K562 (cell line): ENCODE data around the gene COL24A1. TPM values are rescaled to one million over a fixed set of nuclear protein-coding genes. Genes with fewer than 3 reads are reported as not detected.

Experiments used
- ATAC-seq: fragments of 200-7000 bp; cut with Tn5 transposase; 3 replicates; pipeline ENCODE4 v1.9.1; 2020; ENCODE audit warnings: moderate library complexity
- BruUV-seq: library from RNA; stranded (reverse); fragments of 400-500 nt; replicated peaks from 2 replicates; lab custom pipeline; 2021; lab: Mats Ljungman, UMichigan
- CTCF ChIA-PET: fragments of 300-600 bp; formaldehyde crosslinking; extraction: SDS; loops from one replicate; lab custom pipeline; 2021; ENCODE audit warnings: low intra/inter-chr PET ratio; lab: Yijun Ruan, JAX
- POLR2A ChIA-PET: fragments of 300-600, 350-650 bp; sonication (Branson Sonifier 250); formaldehyde crosslinking; extraction: SDS; loops from one replicate; lab custom pipeline; 2021; ENCODE audit warnings: antibody characterized with exemption, inconsistent platforms; lab: Yijun Ruan, JAX
- DNase-seq, 4 experiments: peaks; one replicate each; pipeline versions ENCODE4 v3.0.0 to v3.0.0-alpha.2; 2011 to 2018; ENCODE audit warnings: low spot score in 3 of 4, mixed read lengths in 3 of 4; ENCODE audit errors: extremely low read depth in 1 of 4
- FAIRE-seq: peaks from 2 replicates; lab custom pipeline; 2011; peaks lifted over from hg19 to GRCh38; lab: Jason Lieb, UNC
- H2AFZ ChIP-seq: 2 replicates; pipeline ENCODE4 v1.6.0; 2011; ENCODE audit warnings: low read depth, low read length, control low read depth, inconsistent platforms
- H3K27ac ChIP-seq: fragments of 200-600 bp; 3 replicates; pipeline ENCODE4 v1.8.0; 2011; ENCODE audit warnings: low read depth, mild to moderate bottlenecking, control low read depth, inconsistent platforms, low read length, moderate library complexity, mixed read lengths; ENCODE audit errors: extremely low read depth
- H3K27me3 ChIP-seq, 2 experiments: fragments of 300-600 bp in 1 of 2; 2 replicates in 1 of 2; 3 replicates in 1 of 2; pipeline versions ENCODE4 v1.6.0 to v1.8.0; 2011; ENCODE audit warnings: inconsistent platforms in 2 of 2, low read length in 2 of 2, mild to moderate bottlenecking in 1 of 2, mixed read lengths in 1 of 2, moderate library complexity in 1 of 2; ENCODE audit not compliant: control insufficient read depth in 2 of 2, insufficient read depth in 2 of 2
- H3K36me3 ChIP-seq: fragments of 300-600 bp; 3 replicates; pipeline ENCODE4 v1.8.0; 2011; ENCODE audit warnings: mild to moderate bottlenecking, low read length, inconsistent platforms; ENCODE audit not compliant: control insufficient read depth, insufficient read depth
- H3K4me1 ChIP-seq, 2 experiments: fragments of 200-600 bp in 1 of 2; replicated peaks in 1 of 2; 2 replicates in 1 of 2; 3 replicates in 1 of 2; pipeline versions ENCODE4 v1.5.1 to v1.8.0; 2011; ENCODE audit warnings: inconsistent platforms in 2 of 2, low read length in 2 of 2, mild to moderate bottlenecking in 1 of 2, mixed read lengths in 1 of 2, moderate library complexity in 1 of 2; ENCODE audit not compliant: control insufficient read depth in 2 of 2, insufficient read depth in 2 of 2
- H3K4me2 ChIP-seq: 2 replicates; pipeline ENCODE4 v1.6.1; 2011; ENCODE audit warnings: low read length, control low read depth, inconsistent platforms, mixed read lengths; ENCODE audit not compliant: insufficient read depth
- H3K4me3 ChIP-seq: fragments of 200-600 bp; sonication (generic), shearing (Covaris generic); 2 replicates; pipeline ENCODE4 v1.5.1; 2016; ENCODE audit warnings: control low read depth, inconsistent platforms
- H3K79me2 ChIP-seq: fragments of 200-600 bp; 3 replicates; pipeline ENCODE4 v1.8.0; 2011; ENCODE audit warnings: low read length, inconsistent platforms; ENCODE audit not compliant: control insufficient read depth, insufficient read depth
- H3K9ac ChIP-seq, 2 experiments: 2 replicates each; pipeline versions ENCODE4 v1.6.0 to v1.6.1; 2011; ENCODE audit warnings: low read depth in 2 of 2, low read length in 2 of 2, control low read depth in 1 of 2, inconsistent platforms in 1 of 2, mild to moderate bottlenecking in 1 of 2, mixed read lengths in 1 of 2; ENCODE audit not compliant: insufficient read depth in 1 of 2
- H3K9me1 ChIP-seq: one replicate; pipeline ENCODE4 v1.6.0; 2011; ENCODE audit warnings: inconsistent platforms, mild to moderate bottlenecking, low read length, moderate library complexity; ENCODE audit not compliant: control insufficient read depth, insufficient read depth
- H3K9me3 ChIP-seq: replicated peaks from 2 replicates; pipeline ENCODE4 v1.5.1; 2011; ENCODE audit warnings: low read depth, low read length, inconsistent platforms; ENCODE audit not compliant: control insufficient read depth, insufficient read depth
- H4K20me1 ChIP-seq: replicated peaks from 2 replicates; pipeline ENCODE4 v1.6.1; 2011; ENCODE audit warnings: low read length, inconsistent platforms, mixed read lengths; ENCODE audit not compliant: control insufficient read depth, insufficient read depth
- ARID2 ChIP-seq: fragments of 450-650 bp; IDR thresholded peaks from 2 replicates; pipeline ENCODE4 v1.6.1; 2017; ENCODE audit warnings: antibody characterized with exemption, mild to moderate bottlenecking
- CBX8 ChIP-seq: fragments of 200-600 bp; sonication (generic); IDR thresholded peaks from 2 replicates; pipeline ENCODE4 v1.6.1; 2012; ENCODE audit warnings: borderline replicate concordance, mixed run types, low read depth, mild to moderate bottlenecking, moderate library complexity, mixed read lengths, low read length, control low read depth, inconsistent platforms; ENCODE audit not compliant: poor library complexity, severe bottlenecking; ENCODE audit errors: extremely low read depth
- CREBBP ChIP-seq: IDR thresholded peaks from one replicate; pipeline ENCODE4 v1.6.1; 2012; ENCODE audit warnings: low read depth, mild to moderate bottlenecking, control low read depth, inconsistent platforms, low read length
- HOMEZ ChIP-seq: fragments of 250-450 bp; sonication (Bioruptor Pico); IDR thresholded peaks from 2 replicates; pipeline ENCODE4 v1.4.0; 2020; ENCODE audit warnings: mild to moderate bottlenecking, moderate library complexity
- HOXB6 ChIP-seq: fragments of 250-450 bp; sonication (Bioruptor Pico); IDR thresholded peaks from 2 replicates; pipeline ENCODE4 v1.5.1; 2022; ENCODE audit warnings: mild to moderate bottlenecking, borderline replicate concordance
- KAT8 ChIP-seq: fragments of 450-650 bp; IDR thresholded peaks from 2 replicates; pipeline ENCODE4 v1.6.1; 2016; ENCODE audit warnings: low read depth, mild to moderate bottlenecking
- RCOR1 ChIP-seq, 2 experiments: IDR thresholded peaks; 2 replicates each; pipeline ENCODE4 v1.6.1; 2012; ENCODE audit warnings: low read depth in 2 of 2, low read length in 2 of 2, borderline replicate concordance in 1 of 2, improper control_type of control experiment in 1 of 2
- SIX5 ChIP-seq, 2 experiments: IDR thresholded peaks; 2 replicates each; pipeline ENCODE4 v1.6.1; 2011; ENCODE audit warnings: low read length in 2 of 2, borderline replicate concordance in 1 of 2, low read depth in 1 of 2, mild to moderate bottlenecking in 1 of 2, moderate library complexity in 1 of 2; ENCODE audit not compliant: insufficient read depth in 1 of 2
- SRF ChIP-seq, 2 experiments: fragments of 250-450, 450-650 bp in 1 of 2; sonication (Bioruptor Pico) in 1 of 2; sonication (generic) in 1 of 2; formaldehyde crosslinking; IDR thresholded peaks; 2 replicates each; pipeline versions ENCODE4 v1.5.0 to v1.5.1; 2020 to 2022; ENCODE audit warnings: mild to moderate bottlenecking in 1 of 2, missing genetic modification reagents in 1 of 2
- ZBTB7A ChIP-seq: IDR thresholded peaks from 2 replicates; pipeline ENCODE4 v1.6.1; 2011; ENCODE audit warnings: low read depth, mild to moderate bottlenecking, low read length, moderate library complexity, borderline replicate concordance; ENCODE audit not compliant: control insufficient read depth
- WGBS: fragments of 100-300 bp; shearing (Covaris generic); methylation state at CpG from one replicate; pipeline ENCODE4 v1.1.6; 2016; ENCODE audit warnings: low coverage, mixed read lengths; ENCODE audit not compliant: insufficient coverage; ENCODE audit errors: missing lambda C conversion rate; 5-methylcytosine and 5-hydroxymethylcytosine counted together
- in situ Hi-C: fragments of 300-500 bp; cut with MboI; formaldehyde crosslinking; loops from 4 replicates; pipeline ENCODE4 v1.15.0; 2018; ENCODE audit warnings: inconsistent platforms, mixed read lengths
- intact Hi-C: fragments of 100-400 bp; cut with micrococcal nuclease; formaldehyde crosslinking; loops from 2 replicates; pipeline ENCODE4 v1.14.2; 2022
- polyA plus RNA-seq, 8 experiments: library from polyadenylated mRNA; depleted of rRNA in 4 of 8; stranded (reverse) in 5 of 8; unstranded in 3 of 8; fragments of >200 nt; fragmentation: Nextera tagmentation in 2 of 8; fragmentation: Illumina TruSeq in 1 of 8; extraction: Ambion mirVana in 2 of 8; extraction: Trizol in 1 of 8; gene quantifications; 2 replicates each; pipeline versions ENCODE4 v1.2.1 to v1.2.3, GENCODE V29; 2011 to 2014; ENCODE audit warnings: inconsistent platforms in 1 of 8, missing spikeins in 1 of 8
- total RNA-seq, 7 experiments: library from RNA; depleted of rRNA in 6 of 7; stranded (reverse); fragments of >200 nt in 6 of 7; fragmentation: Illumina TruSeq in 2 of 7; extraction: Trizol in 2 of 7; gene quantifications; 2 replicates each; pipeline versions ENCODE4 v1.2.1 to v1.2.3, GENCODE V29; 2011 to 2021; ENCODE audit warnings: low replicate concordance in 1 of 7
- TF ChIP-seq, protein P1 (sequence below): sonication (generic); formaldehyde crosslinking; IDR thresholded peaks from 2 replicates; pipeline ENCODE4 v1.8.1; 2022; ENCODE audit warnings: missing genetic modification reagents
- TF ChIP-seq, protein P2 (sequence below): fragments of 200-400 bp; formaldehyde crosslinking; IDR thresholded peaks from 2 replicates; pipeline ENCODE4 v1.6.1; 2017; ENCODE audit warnings: mild to moderate bottlenecking, low read depth, low read length, moderate library complexity

The COL24A1 gene
- total and polyA plus RNA-seq, 9 of the 15 experiments (the other 6 are each of a cell fraction or from before 2014, with no cell fraction given) = 0.01 to 0.06 (median 0.03) TPM; not detected in 2

DNA sequence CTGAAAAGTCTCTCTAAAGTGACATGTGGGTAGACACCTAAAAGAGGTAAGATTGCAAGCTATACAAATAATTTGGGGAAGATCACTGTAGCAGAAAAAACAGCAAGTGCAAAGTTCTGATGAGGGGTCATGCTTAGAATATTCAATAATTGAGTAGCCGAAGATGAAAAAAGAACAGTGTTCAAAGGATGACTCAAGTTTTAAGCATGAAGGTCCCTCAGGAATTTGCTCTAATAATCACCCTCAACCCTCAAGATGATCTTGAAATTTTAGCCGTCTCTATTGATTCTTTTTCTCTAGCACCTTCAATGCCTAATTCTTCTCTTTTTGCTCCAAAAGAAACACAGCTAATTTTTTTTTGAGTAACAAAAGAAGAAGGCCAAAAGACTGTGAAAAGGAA is 257.7 kb downstream of the COL24A1 start:
- H3K27me3 ChIP-seq = no peaks in the 10 kb centered on the region
- 0% methylated on average over 2 of the region's 2 CpGs for WGBS
- no peak overlapping the region for H3K4me3 ChIP-seq
- FAIRE-seq (no peak), ATAC-seq (no peak), DNase-seq (no peak)
- no peaks in the 10 kb centered on the region for H3K36me3 ChIP-seq
- BruUV-seq = no TSS peak
- in situ Hi-C loops (no loop called here), intact Hi-C loops (no loop called here)
- H2AFZ ChIP-seq = no peak overlapping the region
- no peaks in the 10 kb centered on the region for H3K79me2 ChIP-seq
- H3K27ac ChIP-seq = no peak overlapping the region
- POLR2A ChIA-PET = no interaction called here
- no peak for TF ChIP-seq KAT8
- TF ChIP-seq CBX8 = no peak
- no peak for TF ChIP-seq ARID2
- no peak for TF ChIP-seq RCOR1 (IDR thresholded peaks at IDR 0.05; ENCODE audit: borderline replicate concordance in 1 of 2, low read depth in 2 of 2, low read length in 2 of 2)
- TF ChIP-seq SIX5 (IDR thresholded peaks at IDR 0.05; ENCODE audit: borderline replicate concordance in 1 of 2, insufficient read depth in 1 of 2, low read depth in 1 of 2, low read length in 2 of 2) = no peak
- no peak for TF ChIP-seq HOXB6 (CRISPR knock-in tag)
- TF ChIP-seq ZBTB7A = no peak
- TF ChIP-seq SRF (CRISPR knock-in tag; IDR thresholded peaks at IDR 0.05) = no peak
- no peak for TF ChIP-seq HOMEZ (CRISPR knock-in tag)
- TF ChIP-seq, protein P1, sequence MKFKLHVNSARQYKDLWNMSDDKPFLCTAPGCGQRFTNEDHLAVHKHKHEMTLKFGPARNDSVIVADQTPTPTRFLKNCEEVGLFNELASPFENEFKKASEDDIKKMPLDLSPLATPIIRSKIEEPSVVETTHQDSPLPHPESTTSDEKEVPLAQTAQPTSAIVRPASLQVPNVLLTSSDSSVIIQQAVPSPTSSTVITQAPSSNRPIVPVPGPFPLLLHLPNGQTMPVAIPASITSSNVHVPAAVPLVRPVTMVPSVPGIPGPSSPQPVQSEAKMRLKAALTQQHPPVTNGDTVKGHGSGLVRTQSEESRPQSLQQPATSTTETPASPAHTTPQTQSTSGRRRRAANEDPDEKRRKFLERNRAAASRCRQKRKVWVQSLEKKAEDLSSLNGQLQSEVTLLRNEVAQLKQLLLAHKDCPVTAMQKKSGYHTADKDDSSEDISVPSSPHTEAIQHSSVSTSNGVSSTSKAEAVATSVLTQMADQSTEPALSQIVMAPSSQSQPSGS (CRISPR knock-in tag) = no peak
- TF ChIP-seq CREBBP = no peak
- TF ChIP-seq, protein P2, sequence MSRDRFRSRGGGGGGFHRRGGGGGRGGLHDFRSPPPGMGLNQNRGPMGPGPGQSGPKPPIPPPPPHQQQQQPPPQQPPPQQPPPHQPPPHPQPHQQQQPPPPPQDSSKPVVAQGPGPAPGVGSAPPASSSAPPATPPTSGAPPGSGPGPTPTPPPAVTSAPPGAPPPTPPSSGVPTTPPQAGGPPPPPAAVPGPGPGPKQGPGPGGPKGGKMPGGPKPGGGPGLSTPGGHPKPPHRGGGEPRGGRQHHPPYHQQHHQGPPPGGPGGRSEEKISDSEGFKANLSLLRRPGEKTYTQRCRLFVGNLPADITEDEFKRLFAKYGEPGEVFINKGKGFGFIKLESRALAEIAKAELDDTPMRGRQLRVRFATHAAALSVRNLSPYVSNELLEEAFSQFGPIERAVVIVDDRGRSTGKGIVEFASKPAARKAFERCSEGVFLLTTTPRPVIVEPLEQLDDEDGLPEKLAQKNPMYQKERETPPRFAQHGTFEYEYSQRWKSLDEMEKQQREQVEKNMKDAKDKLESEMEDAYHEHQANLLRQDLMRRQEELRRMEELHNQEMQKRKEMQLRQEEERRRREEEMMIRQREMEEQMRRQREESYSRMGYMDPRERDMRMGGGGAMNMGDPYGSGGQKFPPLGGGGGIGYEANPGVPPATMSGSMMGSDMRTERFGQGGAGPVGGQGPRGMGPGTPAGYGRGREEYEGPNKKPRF = no peak
- no peaks in the 10 kb centered on the region for H4K20me1 ChIP-seq
- H3K9me3 ChIP-seq = no peaks in the 10 kb centered on the region
- H3K4me1 ChIP-seq = no peaks in the 10 kb centered on the region
- CTCF ChIA-PET = no interaction called here
- no peak overlapping the region for H3K4me2 ChIP-seq
- H3K9ac ChIP-seq = no peak overlapping the region
- no peaks in the 10 kb centered on the region for H3K9me1 ChIP-seq
